HepG2 (cell line): ENCODE measurements around the gene ZFP42. TPM values are rescaled to one million over a fixed set of nuclear protein-coding genes. Genes with fewer than 3 reads are reported as not detected.

ENCODE experiments used
- ATAC-seq: fragments of 200-7000 bp; cut with Tn5 transposase; 3 replicates; pipeline ENCODE4 v1.9.1; 2020; ENCODE audit warnings: mild to moderate bottlenecking, moderate library complexity
- BruUV-seq: library from RNA; stranded (reverse); fragments of 400-500 nt; replicated peaks from 2 replicates; lab custom pipeline; 2021; lab: Mats Ljungman, UMichigan
- CTCF ChIA-PET: fragments of 300-600 bp; formaldehyde crosslinking; extraction: SDS; loops from one replicate; lab custom pipeline; 2021; ENCODE audit warnings: low total read pairs, inconsistent platforms, low intra/inter-chr PET ratio; lab: Yijun Ruan, JAX
- POLR2A ChIA-PET: fragments of 350-600 bp; sonication (Branson Sonifier 250); formaldehyde crosslinking; loops from one replicate; lab custom pipeline; 2020; ENCODE audit warnings: antibody characterized with exemption, inconsistent platforms; lab: Yijun Ruan, JAX
- DNase-seq: peaks from one replicate; pipeline ENCODE4 v3.0.0-alpha.2; 2015; ENCODE audit warnings: low spot score
- FAIRE-seq: peaks from 3 replicates; lab custom pipeline; 2011; peaks lifted over from hg19 to GRCh38; lab: Jason Lieb, UNC
- H2AFZ ChIP-seq: one replicate; pipeline ENCODE4 v1.6.1; 2011; ENCODE audit warnings: low read length, inconsistent platforms
- H3K27ac ChIP-seq: fragments of 300-600 bp; 3 replicates; pipeline ENCODE4 v1.8.0; 2011; ENCODE audit warnings: mixed run types, mild to moderate bottlenecking, mixed read lengths, low read length, inconsistent platforms; ENCODE audit not compliant: insufficient read depth; ENCODE audit errors: extremely low read length
- H3K27me3 ChIP-seq, 2 experiments: fragments of 200-600 bp in 1 of 2; 2 replicates in 1 of 2; 3 replicates in 1 of 2; pipeline versions ENCODE4 v1.6.0 to v1.8.0; 2011; ENCODE audit warnings: low read length in 2 of 2, mild to moderate bottlenecking in 2 of 2, moderate library complexity in 2 of 2, inconsistent platforms in 1 of 2; ENCODE audit not compliant: insufficient read depth in 2 of 2, control insufficient read depth in 1 of 2
- H3K36me3 ChIP-seq, 2 experiments: fragments of 200-600 bp in 1 of 2; replicated peaks in 1 of 2; 2 replicates in 1 of 2; 3 replicates in 1 of 2; pipeline versions ENCODE4 v1.5.1 to v1.8.0; 2011; ENCODE audit warnings: low read length in 2 of 2, inconsistent platforms in 1 of 2; ENCODE audit not compliant: insufficient read depth in 2 of 2, control insufficient read depth in 1 of 2
- H3K4me1 ChIP-seq: 2 replicates; pipeline ENCODE4 v1.5.1; 2012; ENCODE audit warnings: low read length, inconsistent platforms; ENCODE audit not compliant: insufficient read depth
- H3K4me2 ChIP-seq: 2 replicates; pipeline ENCODE4 v1.6.0; 2011; ENCODE audit warnings: low read depth, low read length, inconsistent platforms
- H3K4me3 ChIP-seq, 3 experiments: fragments of 200-600 bp in 1 of 3; sonication (generic), shearing (Covaris generic) in 1 of 3; replicated peaks in 1 of 3; 2 replicates each; pipeline ENCODE4 v1.5.1; 2011 to 2016; ENCODE audit warnings: low read length in 3 of 3, inconsistent platforms in 2 of 3, low read depth in 2 of 3, mild to moderate bottlenecking in 2 of 3, control low read depth in 1 of 3, mixed read lengths in 1 of 3; ENCODE audit not compliant: insufficient read depth in 1 of 3
- H3K79me2 ChIP-seq: one replicate; pipeline ENCODE4 v1.6.1; 2011; ENCODE audit warnings: low read length, inconsistent platforms; ENCODE audit not compliant: insufficient read depth
- H3K9ac ChIP-seq: 2 replicates; pipeline ENCODE4 v1.6.0; 2011; ENCODE audit warnings: mild to moderate bottlenecking, low read depth, low read length, inconsistent platforms; ENCODE audit not compliant: insufficient read depth
- H3K9me3 ChIP-seq: 2 replicates; pipeline ENCODE4 v1.5.1; 2012; ENCODE audit warnings: mild to moderate bottlenecking, low read length
- H4K20me1 ChIP-seq: 2 replicates; pipeline ENCODE4 v1.6.0; 2011; ENCODE audit warnings: inconsistent platforms, mild to moderate bottlenecking, low read length, moderate library complexity; ENCODE audit not compliant: insufficient read depth
- FOSL2 ChIP-seq: sonication (generic); formaldehyde crosslinking; IDR thresholded peaks from 2 replicates; pipeline ENCODE4 v1.4.0; 2020; ENCODE audit warnings: missing genetic modification reagents
- KIAA2018 ChIP-seq: sonication (generic); formaldehyde crosslinking; IDR thresholded peaks from 2 replicates; pipeline ENCODE4 v1.5.0; 2020; ENCODE audit warnings: mild to moderate bottlenecking, missing genetic modification reagents, borderline replicate concordance
- NR2C2 ChIP-seq: sonication (generic); formaldehyde crosslinking; IDR thresholded peaks from 2 replicates; pipeline ENCODE4 v1.4.0; 2020; ENCODE audit warnings: missing genetic modification reagents, mild to moderate bottlenecking, moderate library complexity, borderline replicate concordance
- TCF7L2 ChIP-seq: IDR thresholded peaks from 2 replicates; pipeline ENCODE4 v1.6.1; 2011; ENCODE audit warnings: mild to moderate bottlenecking, low read depth, low read length, moderate library complexity
- TEAD2 ChIP-seq: sonication (generic); formaldehyde crosslinking; IDR thresholded peaks from 2 replicates; pipeline ENCODE4 v1.9.0; 2021; ENCODE audit warnings: missing genetic modification reagents
- ZBTB42 ChIP-seq: sonication (generic); formaldehyde crosslinking; IDR thresholded peaks from 2 replicates; pipeline ENCODE4 v1.5.0; 2020; ENCODE audit warnings: mild to moderate bottlenecking, missing genetic modification reagents
- ZNF382 ChIP-seq: sonication (generic); formaldehyde crosslinking; IDR thresholded peaks from 2 replicates; pipeline ENCODE4 v1.5.0; 2020; ENCODE audit warnings: missing genetic modification reagents, mild to moderate bottlenecking, borderline replicate concordance
- ZNF512B ChIP-seq: sonication (generic); formaldehyde crosslinking; IDR thresholded peaks from 2 replicates; pipeline ENCODE4 v1.5.1; 2020; ENCODE audit warnings: missing genetic modification reagents, mild to moderate bottlenecking, borderline replicate concordance
- ZNF607 ChIP-seq: sonication (generic); formaldehyde crosslinking; IDR thresholded peaks from 2 replicates; pipeline ENCODE4 v1.5.1; 2020; ENCODE audit warnings: missing genetic modification reagents, mild to moderate bottlenecking, borderline replicate concordance
- WGBS: methylation state at CpG from one replicate; pipeline ENCODE4 v1.1.6; 2017; ENCODE audit warnings: low lambda C conversion rate; 5-methylcytosine and 5-hydroxymethylcytosine counted together
- in situ Hi-C: cut with HindIII; loops from 2 replicates; pipeline ENCODE4 v1.10.0; 2017; ENCODE audit warnings: low pct_unique_long_range_greater_than_20kb; ENCODE audit not compliant: extremely low pct_ligation_motif_present
- intact Hi-C: fragments of 100-400 bp; cut with micrococcal nuclease; formaldehyde crosslinking; loops from one replicate; pipeline ENCODE4 v1.10.0; 2022; ENCODE audit not compliant: unreplicated experiment
- polyA plus RNA-seq, 8 experiments: library from polyadenylated mRNA; depleted of rRNA in 3 of 8; stranded (reverse) in 7 of 8; unstranded in 1 of 8; fragments of >200 nt; fragmentation: Illumina TruSeq in 4 of 8; extraction: Trizol in 4 of 8; gene quantifications; 2 replicates each; pipeline versions ENCODE4 v1.2.1 to v1.2.3, GENCODE V29; 2011 to 2016; ENCODE audit warnings: low read depth in 4 of 8, missing spikeins in 1 of 8, mixed read lengths in 1 of 8; ENCODE audit not compliant: insufficient read depth in 1 of 8
- total RNA-seq, 5 experiments: library from RNA; depleted of rRNA; stranded (reverse); fragments of >200 nt; fragmentation: Illumina TruSeq; extraction: Trizol; gene quantifications; 2 replicates each; pipeline ENCODE4 v1.2.3, GENCODE V29; 2016; ENCODE audit warnings: low read depth in 1 of 5

The ZFP42 gene
- total and polyA plus RNA-seq, 2 of the 13 experiments (the other 11 are each of a cell fraction or from before 2014, with no cell fraction given), result not detected

- no peak overlapping the region for H3K27ac ChIP-seq
- peaks cover 0 to 9% of the 10 kb centered on the region in 2 experiments; a peak in 1 of 5 replicates for H3K27me3 ChIP-seq
- no peak for TF ChIP-seq TCF7L2
- no peak for TF ChIP-seq TEAD2 (CRISPR knock-in tag)
- TF ChIP-seq ZNF607 (CRISPR knock-in tag), result no peak
- no peak for TF ChIP-seq KIAA2018 (CRISPR knock-in tag)
- TF ChIP-seq NR2C2, result no peak
- no peak for TF ChIP-seq ZBTB42 (CRISPR knock-in tag)
- TF ChIP-seq ZNF382 (CRISPR knock-in tag), result no peak
- no peak for TF ChIP-seq FOSL2 (CRISPR knock-in tag)
- no peak for TF ChIP-seq ZNF512B (CRISPR knock-in tag)
- TF ChIP-seq, all 625 proteins: peak for 0
- in situ Hi-C loops, result no loop called here
- POLR2A ChIA-PET, result no interaction called here
- no TSS peak for BruUV-seq
- Histone ChIP-seq H3K4me3 (no peak overlapping the region), H3K4me1 (no peaks in the 10 kb centered on the region), H3K36me3 (no peaks in the 10 kb centered on the region), H3K79me2 (no peaks in the 10 kb centered on the region), H3K4me2 (no peak overlapping the region), H3K9me3 (no peaks in the 10 kb centered on the region), H2AFZ (no peak overlapping the region), H4K20me1 (no peaks in the 10 kb centered on the region), H3K9ac (no peak overlapping the region)
- CTCF ChIA-PET, result no interaction called here
- DNase-seq (no peak), ATAC-seq (no peak), FAIRE-seq (no peak)
- WGBS, result 20% methylated on average over 2 of the region's 2 CpGs
- intact Hi-C loops, result no loop called here
Observed at GRCh38 chr4:187961171-187961570, 34.4 kb upstream of the ZFP42 start.
